GF-D8 (cell line): ENCODE results near the gene MYEF2.

Experiments
- DNase-seq: peaks from one replicate; lab custom pipeline; 2025; lab: John Stamatoyannopoulos, UW

The MYEF2 gene

GRCh38 chr15:48144889-48145288 is 33.2 kb downstream of the MYEF2 start:
- no peak for DNase-seq

GRCh38 chr15:48143856-48144255 is 34.2 kb downstream of the MYEF2 start:
- DNase-seq, result no peak

- DNase-seq, result no peak
Measured at GRCh38 chr15:48132874-48133273, 45.2 kb downstream of the MYEF2 start.

GRCh38 chr15:48131324-48131723 is 46.8 kb downstream of the MYEF2 start:
- DNase-seq, result no peak

GRCh38 chr15:48126667-48127355 is 51.3 kb downstream of the MYEF2 start:
- no peak for DNase-seq

GRCh38 chr15:48121849-48122248 is 56.2 kb downstream of the MYEF2 start:
- DNase-seq, result no peak

- DNase-seq, result no peak
Measured at GRCh38 chr15:48120745-48121144, 57.4 kb downstream of the MYEF2 start, which contains the start of gene SLC24A5. SLC24A5 (plus strand) TSS chr15:48120990; CDS start chr15:48121045, 55 bp downstream.

GRCh38 chr15:48119277-48119676 is 58.8 kb downstream of the MYEF2 start:
- no peak for DNase-seq

GRCh38 chr15:48112242-48112641 is 65.9 kb downstream of the MYEF2 start:
- DNase-seq, result no peak

GRCh38 chr15:48109856-48110531 is 68.1 kb downstream of the MYEF2 start:
- no peak for DNase-seq

GRCh38 chr15:48109212-48109611 is 68.9 kb downstream of the MYEF2 start:
- DNase-seq, result no peak

- no peak for DNase-seq
Measured at GRCh38 chr15:48105936-48106335, 72.2 kb downstream of the MYEF2 start.

- DNase-seq, result no peak
Measured at GRCh38 chr15:48103647-48104046, 74.4 kb downstream of the MYEF2 start.

GRCh38 chr15:48102167-48102566 is 75.9 kb downstream of the MYEF2 start:
- no peak for DNase-seq

- DNase-seq, result no peak
Measured at GRCh38 chr15:48101376-48101961, 76.6 kb downstream of the MYEF2 start.

GRCh38 chr15:48097264-48097663 is 80.8 kb downstream of the MYEF2 start:
- DNase-seq, result no peak

- no peak for DNase-seq
Measured at GRCh38 chr15:48096813-48097212, 81.3 kb downstream of the MYEF2 start.

- DNase-seq, result no peak
Measured at GRCh38 chr15:48096355-48096786, 81.7 kb downstream of the MYEF2 start.

- no peak for DNase-seq
Measured at GRCh38 chr15:48091522-48091921, 86.6 kb downstream of the MYEF2 start.

- no peak for DNase-seq
Measured at GRCh38 chr15:48090666-48091065, 87.4 kb downstream of the MYEF2 start.

GRCh38 chr15:48090115-48090514 is 88.0 kb downstream of the MYEF2 start:
- no peak for DNase-seq

- no peak for DNase-seq
Measured at GRCh38 chr15:48089702-48090101, 88.4 kb downstream of the MYEF2 start.

- no peak for DNase-seq
Measured at GRCh38 chr15:48087844-48088243, 90.3 kb downstream of the MYEF2 start.
